Measurements from ENCODE around the gene LY6G5C. TPM values are rescaled to one million over a fixed set of nuclear protein-coding genes. Genes with fewer than 3 reads are reported as not detected.

Gene LY6G5C
- not detected for total RNA-seq

- DNase-seq, result peak; percentile 82
These were observed at the start of gene LY6G5C for GRCh38 chr6:31680226-31681134. Gene LY6G5C (minus strand): TSS chr6:31681067. CDS start chr6:31680373, 694 bp downstream.

GRCh38 chr6:31729979-31730630 is 49.2 kb upstream of the LY6G5C start:
- DNase-seq, result peak; percentile 92

GRCh38 chr6:31729515-31729978 is 48.7 kb upstream of the LY6G5C start:
- DNase-seq, result peak; percentile 84

GRCh38 chr6:31728767-31729514 is 48.1 kb upstream of the LY6G5C start, which contains the start of gene DDAH2:
Gene DDAH2 (minus strand): TSS chr6:31729299. CDS start chr6:31729161, 138 bp downstream.
- DNase-seq, result no peak

- DNase-seq, result no peak
These were observed 47.1 kb upstream of the LY6G5C start for GRCh38 chr6:31727717-31728671.

GRCh38 chr6:31727034-31727716 is 46.3 kb upstream of the LY6G5C start:
- DNase-seq, result no peak

- DNase-seq, result no peak
These were observed 44.9 kb upstream of the LY6G5C start for GRCh38 chr6:31725502-31726350.

- no peak for DNase-seq
These were observed 43.3 kb upstream of the LY6G5C start for GRCh38 chr6:31723980-31724691.

GRCh38 chr6:31723245-31723979 is 42.5 kb upstream of the LY6G5C start, which contains the start of gene MPIG6B:
Gene MPIG6B (plus strand): TSS chr6:31723373. CDS start chr6:31723384, 11 bp downstream.
- DNase-seq, result no peak

GRCh38 chr6:31722173-31722572 is 41.3 kb upstream of the LY6G5C start:
- no peak for DNase-seq

GRCh38 chr6:31721351-31722020 is 40.6 kb upstream of the LY6G5C start, which contains the start of gene LY6G6C:
Gene LY6G6C (minus strand): TSS chr6:31721746. CDS start chr6:31721679, 67 bp downstream.
- DNase-seq, result no peak

- no peak for DNase-seq
These were observed 39.4 kb upstream of the LY6G5C start for GRCh38 chr6:31720196-31720770.

GRCh38 chr6:31719001-31719400 is 38.1 kb upstream of the LY6G5C start:
- no peak for DNase-seq

GRCh38 chr6:31718265-31718664 is 37.4 kb upstream of the LY6G5C start:
- DNase-seq, result no peak

- no peak for DNase-seq
These were observed 36.8 kb upstream of the LY6G5C start for GRCh38 chr6:31717499-31718222.

Measured in skin of body (tissue), 2 donors.